Stimulated activated naive CD8-positive, alpha-beta T cell treated with anti-CD3 and anti-CD28 coated beads, Interleukin-15, Interleukin-2, amounts not matched to agents 100 ng/mL and 50 ng/mL, for 24 hours (primary cell): ENCODE measurements around the gene GPR68.
"Not testable (repeated sequence)": the region's sequence is repeated elsewhere in the genome, so short reads cannot be mapped to it uniquely, and the experiment has no call there.

Experiments
- H3K27ac Mint-ChIP-seq: one replicate; pipeline ENCODE4 v1.8.0; 2021; ENCODE audit warnings: mild to moderate bottlenecking, mixed read lengths
- H3K27me3 Mint-ChIP-seq: one replicate; pipeline ENCODE4 v1.8.0; 2021; ENCODE audit warnings: mixed read lengths
- H3K36me3 Mint-ChIP-seq: one replicate; pipeline ENCODE4 v1.8.0; 2021; ENCODE audit warnings: low read depth, mixed read lengths
- H3K4me1 Mint-ChIP-seq: one replicate; pipeline ENCODE4 v1.8.0; 2021; ENCODE audit warnings: low read depth, mixed read lengths
- H3K4me3 Mint-ChIP-seq: one replicate; pipeline ENCODE4 v1.8.0; 2021; ENCODE audit warnings: mild to moderate bottlenecking, mixed read lengths
- H3K9me3 Mint-ChIP-seq: one replicate; pipeline ENCODE4 v1.8.0; 2021; ENCODE audit warnings: mixed read lengths

The GPR68 gene

DNA sequence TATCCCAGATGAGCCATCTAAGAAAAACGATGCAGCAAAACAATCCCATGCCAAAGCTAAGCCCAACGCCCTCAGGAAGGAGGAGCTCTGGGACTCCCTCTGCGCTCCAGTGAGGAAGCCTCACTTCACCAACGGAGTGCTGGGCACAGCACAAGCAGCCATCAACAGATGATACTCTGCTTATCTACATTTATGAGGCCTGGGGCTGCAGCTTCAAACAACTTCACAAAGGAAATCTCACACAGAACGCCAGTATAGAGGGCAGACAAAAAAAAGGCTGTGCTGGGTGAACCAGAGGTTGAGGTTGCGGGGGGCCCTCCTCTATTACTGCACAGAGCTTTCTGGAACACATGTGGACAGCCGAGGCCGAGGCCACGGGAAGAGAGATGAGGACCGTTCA lies 34.9 kb upstream of the GPR68 start:
- no peak overlapping the region for H3K4me3 Mint-ChIP-seq
- peaks cover 62% of the 10 kb centered on the region for H3K36me3 Mint-ChIP-seq
- no peak overlapping the region for H3K27ac Mint-ChIP-seq
- H3K27me3 Mint-ChIP-seq = no peaks in the 10 kb centered on the region
- peaks cover 9% of the 10 kb centered on the region for H3K4me1 Mint-ChIP-seq
- H3K9me3 Mint-ChIP-seq = no peaks in the 10 kb centered on the region

GRCh38 chr14:91278383-91278715 lies 33.8 kb upstream of the GPR68 start:
- no peak overlapping the region for H3K4me3 Mint-ChIP-seq
- H3K36me3 Mint-ChIP-seq = peaks cover 58% of the 10 kb centered on the region
- no peaks in the 10 kb centered on the region for H3K9me3 Mint-ChIP-seq
- no peak overlapping the region for H3K27ac Mint-ChIP-seq
- peaks cover 5% of the 10 kb centered on the region for H3K4me1 Mint-ChIP-seq
- no peaks in the 10 kb centered on the region for H3K27me3 Mint-ChIP-seq

- Mint-ChIP-seq H3K27me3 (no peaks in the 10 kb centered on the region), H3K4me1 (peaks cover under 1% of the 10 kb centered on the region), H3K4me3 (no peak overlapping the region), H3K9me3 (no peaks in the 10 kb centered on the region), H3K36me3 (peaks cover 52% of the 10 kb centered on the region), H3K27ac (peak overlapping the region; percentile 18)
Measured at GRCh38 chr14:91277546-91278382, 33.3 kb upstream of the GPR68 start.

DNA sequence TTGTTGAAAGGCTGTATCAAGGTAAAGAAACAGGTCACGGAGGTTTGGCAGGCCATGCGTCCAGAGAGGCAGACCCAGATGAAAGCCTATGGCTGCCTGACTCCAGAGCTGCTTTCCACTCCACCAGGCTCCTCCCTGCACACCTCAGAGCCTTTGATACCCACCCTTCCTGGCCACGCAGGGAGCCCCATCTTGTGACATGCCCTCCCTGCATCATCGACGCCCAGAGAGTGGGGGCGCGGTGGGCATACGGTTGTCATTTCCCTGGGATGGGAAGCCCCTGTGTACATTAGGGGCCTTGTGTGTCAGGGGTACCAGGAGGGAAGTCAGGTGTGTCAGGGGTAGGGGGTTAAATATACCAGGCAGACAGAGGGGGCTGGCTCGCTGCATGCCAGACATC lies 30.3 kb upstream of the GPR68 start:
- H3K27me3 Mint-ChIP-seq = no peaks in the 10 kb centered on the region
- H3K27ac Mint-ChIP-seq = peak overlapping the region; percentile 54
- H3K36me3 Mint-ChIP-seq = peaks cover 45% of the 10 kb centered on the region
- H3K4me3 Mint-ChIP-seq = no peak overlapping the region
- no peaks in the 10 kb centered on the region for H3K9me3 Mint-ChIP-seq
- H3K4me1 Mint-ChIP-seq = no peaks in the 10 kb centered on the region

- Mint-ChIP-seq H3K36me3 (peaks cover 41% of the 10 kb centered on the region), H3K4me1 (no peaks in the 10 kb centered on the region), H3K4me3 (no peak overlapping the region), H3K9me3 (no peaks in the 10 kb centered on the region), H3K27ac (no peak overlapping the region), H3K27me3 (no peaks in the 10 kb centered on the region)
Measured at GRCh38 chr14:91273885-91274273, 29.4 kb upstream of the GPR68 start.

DNA sequence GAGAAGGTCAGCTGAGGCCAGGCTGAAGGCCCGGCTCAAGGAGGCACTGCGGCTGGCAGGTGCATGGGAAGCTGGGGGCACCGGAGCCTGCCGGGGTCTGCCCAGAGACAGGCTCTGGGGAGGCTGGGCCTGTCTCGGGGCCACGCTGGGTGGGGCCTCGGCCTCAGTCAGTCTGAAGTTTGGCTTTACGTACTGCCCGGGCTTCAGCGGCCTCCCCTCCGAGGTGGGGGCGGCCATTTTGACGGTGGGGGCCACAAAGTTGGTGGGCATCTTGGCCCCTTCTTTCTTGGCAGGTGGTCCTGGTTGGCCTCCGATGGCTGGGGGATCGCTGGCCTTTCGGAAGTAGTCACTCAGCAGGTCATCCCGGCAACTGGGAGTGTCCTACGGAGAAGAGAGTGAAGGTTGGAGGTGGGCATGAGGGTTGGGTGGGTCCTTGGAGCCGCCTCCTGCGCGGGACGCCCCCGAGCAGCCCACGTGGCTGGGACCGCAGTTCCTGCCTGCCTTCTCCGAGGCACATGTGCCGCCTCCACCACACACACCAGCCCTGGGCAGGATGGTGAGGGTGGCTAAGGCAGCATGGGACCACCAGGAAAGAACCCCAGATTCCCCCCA lies 28.9 kb upstream of the GPR68 start:
- no peaks in the 10 kb centered on the region for H3K9me3 Mint-ChIP-seq
- no peaks in the 10 kb centered on the region for H3K27me3 Mint-ChIP-seq
- peaks cover 42% of the 10 kb centered on the region for H3K36me3 Mint-ChIP-seq
- no peak overlapping the region for H3K27ac Mint-ChIP-seq
- no peaks in the 10 kb centered on the region for H3K4me1 Mint-ChIP-seq
- no peak overlapping the region for H3K4me3 Mint-ChIP-seq

DNA sequence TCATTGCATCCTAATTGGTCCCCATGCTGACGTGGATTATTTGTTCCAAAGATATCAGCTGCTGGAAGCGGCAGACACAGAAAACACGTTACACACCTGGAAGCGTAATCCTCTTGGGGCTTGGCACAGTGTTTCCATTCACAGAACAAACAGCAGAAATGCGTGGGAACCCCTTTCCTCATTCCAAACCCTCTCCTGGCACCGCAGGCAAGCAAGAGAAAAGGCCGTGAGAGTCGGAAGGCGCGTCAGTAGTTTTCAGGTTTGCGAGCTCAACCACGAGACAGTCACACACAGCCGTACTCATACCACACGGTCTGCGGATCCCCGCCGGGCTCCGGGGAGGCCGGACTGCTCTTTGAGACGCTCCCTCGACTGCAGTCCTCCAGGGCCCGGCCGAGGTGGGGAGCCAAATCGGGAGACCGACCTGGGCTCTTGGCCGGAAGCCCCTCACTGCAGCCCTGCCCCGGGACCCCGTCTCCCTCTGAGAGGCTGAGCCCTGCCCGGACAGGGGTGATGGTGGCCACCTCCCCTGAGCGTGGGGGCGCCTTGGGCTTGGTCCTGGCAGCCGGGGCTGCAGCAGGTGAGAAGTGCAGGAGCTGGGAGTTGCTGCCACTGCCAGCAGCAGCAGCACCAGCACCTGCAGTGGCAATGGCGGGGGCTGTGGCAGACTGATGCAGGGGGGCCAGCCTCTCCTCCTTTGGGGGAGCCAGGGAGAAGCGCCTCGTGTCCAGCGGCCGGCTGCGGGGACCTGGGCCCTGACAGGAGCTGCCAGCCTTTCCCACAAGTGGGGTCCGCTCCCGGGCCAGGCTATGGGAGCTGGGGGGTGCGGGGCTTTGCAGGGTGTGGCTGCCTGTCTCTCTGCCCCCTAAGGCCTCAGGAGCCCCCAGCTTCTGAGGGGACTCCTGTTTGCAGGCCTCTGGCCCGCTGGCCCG lies 28.1 kb upstream of the GPR68 start:
- H3K36me3 Mint-ChIP-seq = peaks cover 46% of the 10 kb centered on the region
- H3K9me3 Mint-ChIP-seq = no peaks in the 10 kb centered on the region
- H3K27ac Mint-ChIP-seq = no peak overlapping the region
- no peaks in the 10 kb centered on the region for H3K4me1 Mint-ChIP-seq
- no peak overlapping the region for H3K4me3 Mint-ChIP-seq
- H3K27me3 Mint-ChIP-seq = no peaks in the 10 kb centered on the region

GRCh38 chr14:91271639-91272038 lies 27.1 kb upstream of the GPR68 start:
- Mint-ChIP-seq H3K4me3 (no peak overlapping the region), H3K9me3 (no peaks in the 10 kb centered on the region), H3K27ac (no peak overlapping the region), H3K27me3 (no peaks in the 10 kb centered on the region), H3K36me3 (peaks cover 36% of the 10 kb centered on the region), H3K4me1 (peaks cover 7% of the 10 kb centered on the region)

- Mint-ChIP-seq H3K27me3 (no peaks in the 10 kb centered on the region), H3K9me3 (no peaks in the 10 kb centered on the region), H3K36me3 (peaks cover 29% of the 10 kb centered on the region), H3K4me1 (peaks cover 14% of the 10 kb centered on the region), H3K27ac (no peak overlapping the region), H3K4me3 (no peak overlapping the region)
Measured at GRCh38 chr14:91270619-91271018, 26.1 kb upstream of the GPR68 start.

DNA sequence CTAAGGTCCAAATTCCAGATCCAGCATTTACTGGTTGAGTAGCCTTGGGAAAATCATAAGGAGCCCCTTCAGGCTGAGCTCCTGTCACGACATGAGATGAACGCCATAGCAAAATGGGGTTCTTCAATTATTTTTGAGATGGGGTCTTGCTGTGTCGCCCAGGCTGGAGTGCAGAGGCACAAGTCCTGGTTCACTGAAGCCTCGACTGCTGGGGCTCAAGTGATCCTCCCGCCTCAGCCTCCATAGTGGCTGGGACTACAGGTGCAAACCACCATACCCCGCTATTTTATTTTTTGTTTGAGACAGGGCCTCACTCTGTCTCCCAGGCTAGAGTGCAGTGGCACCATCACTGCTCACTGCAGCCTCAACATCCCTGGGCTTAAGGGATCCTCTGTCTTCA lies 25.7 kb upstream of the GPR68 start:
- H3K4me1 Mint-ChIP-seq = peaks cover 17% of the 10 kb centered on the region
- no peaks in the 10 kb centered on the region for H3K9me3 Mint-ChIP-seq
- H3K27ac Mint-ChIP-seq = no peak overlapping the region
- H3K4me3 Mint-ChIP-seq = no peak overlapping the region
- no peaks in the 10 kb centered on the region for H3K27me3 Mint-ChIP-seq
- H3K36me3 Mint-ChIP-seq = peaks cover 29% of the 10 kb centered on the region

- H3K27ac Mint-ChIP-seq = peak overlapping the region; percentile 15
- H3K4me3 Mint-ChIP-seq = no peak overlapping the region
- peaks cover 23% of the 10 kb centered on the region for H3K4me1 Mint-ChIP-seq
- peaks cover 25% of the 10 kb centered on the region for H3K36me3 Mint-ChIP-seq
- H3K9me3 Mint-ChIP-seq = no peaks in the 10 kb centered on the region
- H3K27me3 Mint-ChIP-seq = no peaks in the 10 kb centered on the region
Measured at GRCh38 chr14:91269076-91269991, 24.8 kb upstream of the GPR68 start.

DNA sequence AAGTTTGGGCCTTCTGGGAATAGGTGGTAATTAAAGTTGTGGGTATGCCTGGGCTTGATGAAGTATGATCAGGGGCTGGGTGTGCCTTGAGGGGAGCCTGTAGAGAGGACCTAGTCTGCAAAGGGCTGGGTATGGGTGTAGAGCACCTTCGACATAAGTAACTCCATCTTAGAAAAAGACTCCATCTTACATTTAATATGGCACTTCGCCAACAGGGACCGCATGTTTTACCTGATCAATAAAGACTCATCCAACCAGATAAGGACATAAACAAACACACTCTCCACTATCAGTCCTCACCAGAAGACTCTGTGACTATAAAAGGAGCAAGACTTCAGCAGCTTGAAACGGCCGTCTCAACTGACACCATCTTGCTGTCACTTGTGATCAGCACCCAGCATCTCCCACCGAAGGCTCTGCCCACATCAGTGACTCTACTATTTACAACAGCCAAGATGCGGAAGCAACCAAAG lies 23.5 kb upstream of the GPR68 start:
- peaks cover 19% of the 10 kb centered on the region for H3K36me3 Mint-ChIP-seq
- H3K4me3 Mint-ChIP-seq = no peak overlapping the region
- peaks cover 8% of the 10 kb centered on the region for H3K27me3 Mint-ChIP-seq
- H3K27ac Mint-ChIP-seq = peak overlapping the region; percentile 39
- H3K9me3 Mint-ChIP-seq = no peaks in the 10 kb centered on the region
- H3K4me1 Mint-ChIP-seq = peaks cover 37% of the 10 kb centered on the region

DNA sequence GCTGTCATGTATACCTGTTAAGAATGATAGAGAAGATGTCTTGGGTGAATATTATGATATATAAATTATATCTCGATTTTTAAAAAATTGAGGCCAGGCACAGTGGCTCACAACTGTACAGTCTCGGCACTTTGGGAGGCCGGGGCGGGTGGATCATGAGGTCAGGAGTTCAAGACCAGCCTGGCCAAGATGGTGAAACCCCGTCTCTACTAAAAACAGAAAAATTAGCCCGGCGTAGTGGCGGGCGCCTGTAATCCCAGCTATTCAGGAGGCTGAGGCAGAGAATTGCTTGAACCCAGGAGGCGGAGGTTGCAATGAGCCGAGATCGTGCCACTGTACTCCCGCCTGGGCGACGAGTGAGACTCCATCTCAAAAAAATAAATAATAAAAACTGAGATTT lies 21.8 kb upstream of the GPR68 start:
- not testable (repeated sequence) for H3K27ac Mint-ChIP-seq, H3K4me3 Mint-ChIP-seq

DNA sequence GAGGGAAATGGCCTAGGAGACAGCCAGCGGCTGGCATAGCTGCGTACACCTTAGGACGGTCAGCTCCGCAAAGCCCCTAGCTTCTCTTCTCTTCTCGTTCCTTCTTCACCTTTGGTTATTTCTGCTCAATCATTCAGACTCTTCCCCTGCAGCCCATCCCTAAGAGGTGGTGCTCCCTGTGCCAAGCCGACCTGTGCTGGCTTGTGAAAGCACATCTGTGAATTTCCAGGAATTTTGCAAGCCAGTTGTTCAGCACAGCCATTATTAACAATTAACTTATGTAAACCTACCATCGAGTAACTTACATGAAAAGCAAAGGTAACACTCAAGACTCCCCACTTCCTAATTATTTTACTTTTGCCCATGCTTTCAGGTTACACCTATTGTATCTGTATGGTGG lies 20.9 kb upstream of the GPR68 start:
- H3K9me3 Mint-ChIP-seq = no peaks in the 10 kb centered on the region
- H3K4me3 Mint-ChIP-seq = peak overlapping the region; percentile 42
- H3K27ac Mint-ChIP-seq = peak overlapping the region; percentile 34
- H3K27me3 Mint-ChIP-seq = peaks cover 8% of the 10 kb centered on the region
- H3K4me1 Mint-ChIP-seq = peaks cover 60% of the 10 kb centered on the region
- H3K36me3 Mint-ChIP-seq = peaks cover 14% of the 10 kb centered on the region

More for the DNA sequence above, 21.8 kb upstream of the GPR68 start:
- Mint-ChIP-seq H3K4me1 (peaks cover 51% of the 10 kb centered on the region), H3K36me3 (peaks cover 14% of the 10 kb centered on the region)
- H3K9me3 Mint-ChIP-seq, H3K27me3 Mint-ChIP-seq: not testable (repeated sequence)
